NCI-H1694 (cell line): ENCODE measurements around the gene CLTCL1.

Experiments used
- DNase-seq: peaks from one replicate; lab custom pipeline; 2025; lab: John Stamatoyannopoulos, UW

CLTCL1 gene

GRCh38 chr22:19131685-19132015 lies 159.9 kb downstream of the CLTCL1 start:
- no peak for DNase-seq

GRCh38 chr22:19130959-19131684 lies 160.4 kb downstream of the CLTCL1 start, which contains the start of gene TSSK2:
TSS of gene TSSK2 (plus strand) at chr22:19131308. CDS start at chr22:19131400, 92 bp downstream.
- DNase-seq = no peak

GRCh38 chr22:19129871-19130270 lies 161.6 kb downstream of the CLTCL1 start:
- no peak for DNase-seq
